ENCODE measurements around the gene EHBP1. TPM values are rescaled to one million over a fixed set of nuclear protein-coding genes. Genes with fewer than 3 reads are reported as not detected.

EHBP1 gene
- polyA plus RNA-seq, 3 donors, result 4.2 to 6.1 (median 6.0) TPM

DNA sequence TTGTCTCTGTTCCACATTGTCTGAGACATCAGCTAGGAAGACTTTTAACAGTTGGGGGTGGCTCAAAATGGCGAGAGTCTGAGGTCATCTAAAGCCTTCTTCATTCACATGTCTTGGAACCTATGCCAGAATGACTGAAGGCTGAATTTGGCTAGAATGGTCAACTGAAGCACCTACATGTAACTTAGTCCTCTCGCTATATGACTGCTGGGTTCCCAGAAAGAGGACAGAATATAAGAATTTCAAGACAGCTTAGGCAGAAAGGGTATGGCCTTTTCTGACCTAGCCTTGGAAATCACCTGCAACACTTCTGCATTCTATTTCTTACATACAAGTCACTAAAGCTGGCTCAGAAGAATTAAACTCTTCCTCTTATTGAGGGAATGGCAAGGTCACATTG, 269.5 kb downstream of the EHBP1 start:
- no peak overlapping the region for H3K27ac Mint-ChIP-seq
- H3K27ac ChIP-seq (ENCODE audit: low read depth in 1 of 2, low read length in 2 of 2), result no peak overlapping the region
- no peak overlapping the region for H2AFZ ChIP-seq (ENCODE audit: insufficient read depth, low read depth, low read length, poor library complexity, severe bottlenecking)
- H3K4me1 ChIP-seq (ENCODE audit: control insufficient read depth in 1 of 2, insufficient read depth in 2 of 2, low read length in 2 of 2), result no peaks in the 10 kb centered on the region
- intact Hi-C loops (cut with micrococcal nuclease), result no loop called here
- H3K4me3 Mint-ChIP-seq, result no peak overlapping the region
- no peaks in the 10 kb centered on the region for H4K20me1 ChIP-seq (ENCODE audit: insufficient read depth, low read length)
- DNase-seq, result no peak
- no peaks in the 10 kb centered on the region for H3K79me2 ChIP-seq (ENCODE audit: insufficient read depth, low read length)
- H3K4me1 Mint-ChIP-seq, result no peaks in the 10 kb centered on the region
- TF ChIP-seq, protein P1, sequence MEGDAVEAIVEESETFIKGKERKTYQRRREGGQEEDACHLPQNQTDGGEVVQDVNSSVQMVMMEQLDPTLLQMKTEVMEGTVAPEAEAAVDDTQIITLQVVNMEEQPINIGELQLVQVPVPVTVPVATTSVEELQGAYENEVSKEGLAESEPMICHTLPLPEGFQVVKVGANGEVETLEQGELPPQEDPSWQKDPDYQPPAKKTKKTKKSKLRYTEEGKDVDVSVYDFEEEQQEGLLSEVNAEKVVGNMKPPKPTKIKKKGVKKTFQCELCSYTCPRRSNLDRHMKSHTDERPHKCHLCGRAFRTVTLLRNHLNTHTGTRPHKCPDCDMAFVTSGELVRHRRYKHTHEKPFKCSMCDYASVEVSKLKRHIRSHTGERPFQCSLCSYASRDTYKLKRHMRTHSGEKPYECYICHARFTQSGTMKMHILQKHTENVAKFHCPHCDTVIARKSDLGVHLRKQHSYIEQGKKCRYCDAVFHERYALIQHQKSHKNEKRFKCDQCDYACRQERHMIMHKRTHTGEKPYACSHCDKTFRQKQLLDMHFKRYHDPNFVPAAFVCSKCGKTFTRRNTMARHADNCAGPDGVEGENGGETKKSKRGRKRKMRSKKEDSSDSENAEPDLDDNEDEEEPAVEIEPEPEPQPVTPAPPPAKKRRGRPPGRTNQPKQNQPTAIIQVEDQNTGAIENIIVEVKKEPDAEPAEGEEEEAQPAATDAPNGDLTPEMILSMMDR (IDR thresholded peaks at IDR 0.05), result no peak
- peaks cover 6 to 8% of the 10 kb centered on the region in 2 donors for H3K36me3 Mint-ChIP-seq
- H3K27me3 ChIP-seq (ENCODE audit: control insufficient read depth in 2 of 2, insufficient read depth in 2 of 2, low read length in 2 of 2), result no peaks in the 10 kb centered on the region
- no peaks in the 10 kb centered on the region for H3K9me3 ChIP-seq (replicated peaks in 1 of 2; ENCODE audit: control insufficient read depth in 1 of 2, insufficient read depth in 1 of 2, low read length in 2 of 2)
- no peak overlapping the region for H3K4me2 ChIP-seq (replicated peaks; ENCODE audit: extremely low read depth, low read length, poor library complexity, severe bottlenecking)
- WGBS (ENCODE audit: insufficient coverage), result 100% methylated on average over 1 of the region's 2 CpGs
- H3K4me3 ChIP-seq (replicated peaks in 1 of 3; ENCODE audit: low read depth in 2 of 3, low read length in 3 of 3), result no peak overlapping the region
- no peaks in the 10 kb centered on the region for H3K27me3 Mint-ChIP-seq (ENCODE audit: low read depth in 3 of 3)
- H3K9ac ChIP-seq (ENCODE audit: insufficient read depth, low read length, poor library complexity, severe bottlenecking), result no peak overlapping the region
- peaks cover under 1 to 6% of the 10 kb centered on the region in 2 donors for H3K36me3 ChIP-seq (replicated peaks in 1 of 2; ENCODE audit: control insufficient read depth in 1 of 2, insufficient read depth in 2 of 2, low read length in 2 of 2)
- peaks cover 0 to 2% (median 2%) of the 10 kb centered on the region in 7 donors for H3K9me3 Mint-ChIP-seq

DNA sequence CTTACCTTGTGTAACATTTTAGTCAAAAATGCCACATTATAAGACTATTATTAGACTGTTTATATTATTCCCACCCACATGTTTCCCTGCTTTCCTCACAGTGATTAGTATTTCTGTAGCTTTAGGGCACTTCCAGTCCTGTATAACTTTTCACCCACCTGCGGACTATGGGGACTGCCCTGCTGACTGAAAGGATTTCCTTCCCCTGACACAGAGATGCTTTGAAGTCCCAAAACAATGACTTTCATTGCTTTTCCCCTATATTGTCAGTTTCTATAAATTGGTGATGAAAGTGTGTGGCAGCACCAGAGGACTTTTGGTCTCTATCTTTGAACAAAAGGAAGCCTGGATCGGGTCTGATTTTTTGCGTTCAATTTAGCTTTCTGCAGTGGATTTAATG, 286.1 kb downstream of the EHBP1 start:
- H3K4me1 ChIP-seq (ENCODE audit: control insufficient read depth in 1 of 2, insufficient read depth in 2 of 2, low read length in 2 of 2), result no peaks in the 10 kb centered on the region
- no peak overlapping the region for H3K9ac ChIP-seq (ENCODE audit: insufficient read depth, low read length, poor library complexity, severe bottlenecking)
- no peaks in the 10 kb centered on the region for H3K27me3 ChIP-seq (ENCODE audit: control insufficient read depth in 2 of 2, insufficient read depth in 2 of 2, low read length in 2 of 2)
- no peaks in the 10 kb centered on the region for H3K9me3 ChIP-seq (replicated peaks in 1 of 2; ENCODE audit: control insufficient read depth in 1 of 2, insufficient read depth in 1 of 2, low read length in 2 of 2)
- TF ChIP-seq, protein P1 (IDR thresholded peaks at IDR 0.05), result no peak
- no peak overlapping the region for H3K4me3 ChIP-seq (replicated peaks in 1 of 3; ENCODE audit: low read depth in 2 of 3, low read length in 3 of 3)
- no peak overlapping the region for H3K27ac Mint-ChIP-seq
- WGBS (ENCODE audit: insufficient coverage), result 100% methylated on average over 2 of the region's 3 CpGs
- peaks cover 0 to under 1% (median 0%) of the 10 kb centered on the region in 7 donors for H3K9me3 Mint-ChIP-seq
- H3K79me2 ChIP-seq (ENCODE audit: insufficient read depth, low read length), result no peaks in the 10 kb centered on the region
- H3K36me3 Mint-ChIP-seq, result peaks cover 18 to 22% of the 10 kb centered on the region in 2 donors
- H3K4me2 ChIP-seq (replicated peaks; ENCODE audit: extremely low read depth, low read length, poor library complexity, severe bottlenecking), result no peak overlapping the region
- H3K4me1 Mint-ChIP-seq, result peaks cover 2% of the 10 kb centered on the region
- H3K36me3 ChIP-seq (replicated peaks in 1 of 2; ENCODE audit: control insufficient read depth in 1 of 2, insufficient read depth in 2 of 2, low read length in 2 of 2), result peaks cover 0 to 2% of the 10 kb centered on the region in 2 donors
- H3K27ac ChIP-seq (ENCODE audit: low read depth in 1 of 2, low read length in 2 of 2), result no peak overlapping the region
- no peaks in the 10 kb centered on the region for H3K27me3 Mint-ChIP-seq (ENCODE audit: low read depth in 3 of 3)
- no peak overlapping the region for H3K4me3 Mint-ChIP-seq
- no peak for DNase-seq
- no peak overlapping the region for H2AFZ ChIP-seq (ENCODE audit: insufficient read depth, low read depth, low read length, poor library complexity, severe bottlenecking)
- H4K20me1 ChIP-seq (ENCODE audit: insufficient read depth, low read length), result no peaks in the 10 kb centered on the region
- intact Hi-C loops (cut with micrococcal nuclease), result no loop called here

Measured in CD14-positive monocyte (primary cell).